HepG2 (cell line): ENCODE results near the gene CNNM2. TPM values are rescaled to one million over a fixed set of nuclear protein-coding genes. Genes with fewer than 3 reads are reported as not detected.
A peak's percentile ranks its signal among the peaks of the same experiment; 100 is the strongest.

Experiments
- ADNP ChIP-seq: sonication (generic); formaldehyde crosslinking; IDR thresholded peaks from 2 replicates; pipeline ENCODE4 v1.4.0; 2020; ENCODE audit warnings: missing genetic modification reagents
- BCL6 ChIP-seq: IDR thresholded peaks from 2 replicates; pipeline ENCODE4 v1.6.1; 2016; ENCODE audit warnings: missing genetic modification reagents, missing compliant biosample characterization
- HNF1A ChIP-seq, 2 experiments: sonication (generic) in 1 of 2; formaldehyde crosslinking in 1 of 2; IDR thresholded peaks; 2 replicates each; pipeline versions ENCODE4 v1.4.0 to v1.6.1; 2016 to 2020; ENCODE audit warnings: borderline replicate concordance in 1 of 2, low read depth in 1 of 2, mild to moderate bottlenecking in 1 of 2, missing genetic modification reagents in 1 of 2
- HNF4A ChIP-seq: sonication (generic); formaldehyde crosslinking; IDR thresholded peaks from 2 replicates; pipeline ENCODE4 v1.4.0; 2020; ENCODE audit warnings: missing genetic modification reagents
- KLF16 ChIP-seq, 2 experiments: sonication (generic) in 1 of 2; formaldehyde crosslinking in 1 of 2; IDR thresholded peaks; 2 replicates each; pipeline versions ENCODE4 v1.6.1 to v1.8.0; 2016 to 2023; ENCODE audit warnings: missing genetic modification reagents in 2 of 2, missing compliant biosample characterization in 1 of 2
- MLX ChIP-seq: IDR thresholded peaks from 2 replicates; pipeline ENCODE4 v1.6.1; 2016
- NCOA2 ChIP-seq: sonication (generic); formaldehyde crosslinking; IDR thresholded peaks from 2 replicates; pipeline ENCODE4 v1.8.0; 2022; ENCODE audit warnings: inconsistent platforms
- NR2F6 ChIP-seq, 2 experiments: IDR thresholded peaks; 2 replicates each; pipeline ENCODE4 v1.6.1; 2016; ENCODE audit warnings: antibody characterized with exemption in 1 of 2, mild to moderate bottlenecking in 1 of 2
- POLR2G ChIP-seq: fragments of 200-400 bp; formaldehyde crosslinking; IDR thresholded peaks from 2 replicates; pipeline ENCODE4 v1.6.1; 2018; ENCODE audit warnings: mild to moderate bottlenecking, low read depth, low read length, moderate library complexity
- RBM22 ChIP-seq: fragments of 200-400 bp; formaldehyde crosslinking; optimal IDR thresholded peaks from 2 replicates; pipeline ENCODE3; 2017; ENCODE audit warnings: mild to moderate bottlenecking, low read length, moderate library complexity
- RFX5 ChIP-seq: IDR thresholded peaks from 2 replicates; pipeline ENCODE4 v1.6.1; 2011; ENCODE audit warnings: low read depth, low read length, improper control_type of control experiment
- SIN3B ChIP-seq: fragments of 150-350 bp; IDR thresholded peaks from 2 replicates; pipeline ENCODE4 v1.6.1; 2014; ENCODE audit warnings: low read length
- SOX6 ChIP-seq, 2 experiments: fragments of 450-650 bp in 1 of 2; sonication (generic) in 1 of 2; formaldehyde crosslinking in 1 of 2; IDR thresholded peaks; 2 replicates each; pipeline versions ENCODE4 v1.4.0 to v1.6.1; 2017 to 2020; ENCODE audit warnings: antibody characterized with exemption in 1 of 2, mild to moderate bottlenecking in 1 of 2, missing genetic modification reagents in 1 of 2
- TCF7 ChIP-seq: sonication (generic); IDR thresholded peaks from 2 replicates; pipeline ENCODE4 v1.6.1; 2016; ENCODE audit warnings: antibody characterized with exemption, low read depth
- THAP8 ChIP-seq: sonication (generic); formaldehyde crosslinking; IDR thresholded peaks from 2 replicates; pipeline ENCODE4 v1.5.1; 2020; ENCODE audit warnings: missing genetic modification reagents, mild to moderate bottlenecking, borderline replicate concordance
- TP53 ChIP-seq: sonication (generic); formaldehyde crosslinking; conservative IDR thresholded peaks from 2 replicates; pipeline ENCODE4 v1.4.0; 2020; ENCODE audit warnings: missing genetic modification reagents
- ZBTB21 ChIP-seq: sonication (generic); formaldehyde crosslinking; IDR thresholded peaks from 2 replicates; pipeline ENCODE4 v1.4.0; 2020; ENCODE audit warnings: missing genetic modification reagents
- ZNF326 ChIP-seq: sonication (generic); formaldehyde crosslinking; IDR thresholded peaks from 2 replicates; pipeline ENCODE4 v1.4.0; 2020; ENCODE audit warnings: missing genetic modification reagents, borderline replicate concordance
- ZNF350 ChIP-seq: sonication (generic); formaldehyde crosslinking; IDR thresholded peaks from 2 replicates; pipeline ENCODE4 v1.4.0; 2020; ENCODE audit warnings: mild to moderate bottlenecking, low read depth, missing genetic modification reagents, borderline replicate concordance
- ZNF776 ChIP-seq: sonication (generic); formaldehyde crosslinking; IDR thresholded peaks from 2 replicates; pipeline ENCODE4 v1.4.0; 2020; ENCODE audit warnings: mild to moderate bottlenecking, missing genetic modification reagents
- ZSCAN25 ChIP-seq: sonication (generic); formaldehyde crosslinking; IDR thresholded peaks from 2 replicates; pipeline ENCODE4 v1.8.0; 2022; ENCODE audit warnings: mild to moderate bottlenecking, missing genetic modification reagents
- polyA plus RNA-seq, 8 experiments: library from polyadenylated mRNA; depleted of rRNA in 3 of 8; stranded (reverse) in 7 of 8; unstranded in 1 of 8; fragments of >200 nt; fragmentation: Illumina TruSeq in 4 of 8; extraction: Trizol in 4 of 8; gene quantifications; 2 replicates each; pipeline versions ENCODE4 v1.2.1 to v1.2.3, GENCODE V29; 2011 to 2016; ENCODE audit warnings: low read depth in 4 of 8, missing spikeins in 1 of 8, mixed read lengths in 1 of 8; ENCODE audit not compliant: insufficient read depth in 1 of 8
- total RNA-seq, 5 experiments: library from RNA; depleted of rRNA; stranded (reverse); fragments of >200 nt; fragmentation: Illumina TruSeq; extraction: Trizol; gene quantifications; 2 replicates each; pipeline ENCODE4 v1.2.3, GENCODE V29; 2016; ENCODE audit warnings: low read depth in 1 of 5
- TF ChIP-seq, protein P1 (sequence below): sonication (generic); formaldehyde crosslinking; IDR thresholded peaks from 2 replicates; pipeline ENCODE4 v1.4.0; 2020; ENCODE audit warnings: mild to moderate bottlenecking, missing genetic modification reagents
- TF ChIP-seq, protein P2 (sequence below): sonication (generic); formaldehyde crosslinking; IDR thresholded peaks from 2 replicates; pipeline ENCODE4 v1.8.0; 2022; ENCODE audit warnings: missing genetic modification reagents, mild to moderate bottlenecking, borderline replicate concordance

CNNM2 gene
- total and polyA plus RNA-seq, 2 of the 13 experiments (the other 11 are each of a cell fraction or from before 2014, with no cell fraction given), result 7.1 to 9.0 TPM

DNA sequence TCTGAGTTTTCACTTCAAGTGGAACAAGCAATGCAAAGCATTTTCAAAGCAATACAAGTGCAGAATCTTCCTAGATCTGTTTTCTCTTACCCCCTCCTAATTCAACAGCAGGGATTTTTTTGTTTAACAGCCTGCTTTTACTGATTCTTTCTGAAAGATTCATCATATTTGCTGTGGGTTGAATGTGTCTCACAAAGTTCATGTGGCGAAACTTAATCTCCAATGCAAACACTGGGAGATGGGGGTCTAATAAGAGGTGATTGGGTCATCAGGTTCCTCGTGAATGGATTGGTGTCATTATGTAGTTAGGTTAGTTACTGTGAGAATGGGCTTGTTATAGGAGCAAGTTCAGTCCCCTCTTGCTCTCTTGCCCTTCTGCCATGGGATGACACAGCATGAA, 107.6 kb downstream of the CNNM2 start (continued):
- TF ChIP-seq, protein P1, sequence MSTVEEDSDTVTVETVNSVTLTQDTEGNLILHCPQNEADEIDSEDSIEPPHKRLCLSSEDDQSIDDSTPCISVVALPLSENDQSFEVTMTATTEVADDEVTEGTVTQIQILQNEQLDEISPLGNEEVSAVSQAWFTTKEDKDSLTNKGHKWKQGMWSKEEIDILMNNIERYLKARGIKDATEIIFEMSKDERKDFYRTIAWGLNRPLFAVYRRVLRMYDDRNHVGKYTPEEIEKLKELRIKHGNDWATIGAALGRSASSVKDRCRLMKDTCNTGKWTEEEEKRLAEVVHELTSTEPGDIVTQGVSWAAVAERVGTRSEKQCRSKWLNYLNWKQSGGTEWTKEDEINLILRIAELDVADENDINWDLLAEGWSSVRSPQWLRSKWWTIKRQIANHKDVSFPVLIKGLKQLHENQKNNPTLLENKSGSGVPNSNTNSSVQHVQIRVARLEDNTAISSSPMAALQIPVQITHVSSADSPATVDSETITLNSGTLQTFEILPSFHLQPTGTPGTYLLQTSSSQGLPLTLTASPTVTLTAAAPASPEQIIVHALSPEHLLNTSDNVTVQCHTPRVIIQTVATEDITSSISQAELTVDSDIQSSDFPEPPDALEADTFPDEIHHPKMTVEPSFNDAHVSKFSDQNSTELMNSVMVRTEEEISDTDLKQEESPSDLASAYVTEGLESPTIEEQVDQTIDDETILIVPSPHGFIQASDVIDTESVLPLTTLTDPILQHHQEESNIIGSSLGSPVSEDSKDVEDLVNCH (CRISPR knock-in tag), result no peak
- no peak for TF ChIP-seq TP53 (CRISPR knock-in tag)
- no peak for TF ChIP-seq RFX5
- TF ChIP-seq ZSCAN25 (CRISPR knock-in tag), result no peak
- TF ChIP-seq ZNF350, result no peak
- TF ChIP-seq NR2F6 (IDR thresholded peaks at IDR 0.05), result peak; percentile 80
- TF ChIP-seq NR2F6 (CRISPR knock-in tag; IDR thresholded peaks at IDR 0.05), result peak; percentile 61; the same call in 1 of the 2 replicates
- peak; percentile 39; the same call in 1 of the 2 replicates for TF ChIP-seq HNF1A (IDR thresholded peaks at IDR 0.05; ENCODE audit: low read depth)
- TF ChIP-seq HNF1A (CRISPR knock-in tag; IDR thresholded peaks at IDR 0.05; ENCODE audit: borderline replicate concordance), result no peak; the same call in 1 of the 2 replicates
- TF ChIP-seq HNF4A (CRISPR knock-in tag), result peak; percentile 91
- no peak for TF ChIP-seq KLF16 (CRISPR knock-in tag; IDR thresholded peaks at IDR 0.05)
- no peak for TF ChIP-seq MLX
- no peak for TF ChIP-seq THAP8
- no peak for TF ChIP-seq ZNF776 (CRISPR knock-in tag)
- TF ChIP-seq SIN3B, result no peak
- TF ChIP-seq POLR2G, result no peak
- no peak for TF ChIP-seq ZNF326 (CRISPR knock-in tag)
- TF ChIP-seq NCOA2, result peak; percentile 77
- TF ChIP-seq TCF7, result peak; percentile 31; the same call in 1 of the 2 replicates
- TF ChIP-seq BCL6 (CRISPR knock-in tag), result peak; percentile 77
- TF ChIP-seq, protein P2, sequence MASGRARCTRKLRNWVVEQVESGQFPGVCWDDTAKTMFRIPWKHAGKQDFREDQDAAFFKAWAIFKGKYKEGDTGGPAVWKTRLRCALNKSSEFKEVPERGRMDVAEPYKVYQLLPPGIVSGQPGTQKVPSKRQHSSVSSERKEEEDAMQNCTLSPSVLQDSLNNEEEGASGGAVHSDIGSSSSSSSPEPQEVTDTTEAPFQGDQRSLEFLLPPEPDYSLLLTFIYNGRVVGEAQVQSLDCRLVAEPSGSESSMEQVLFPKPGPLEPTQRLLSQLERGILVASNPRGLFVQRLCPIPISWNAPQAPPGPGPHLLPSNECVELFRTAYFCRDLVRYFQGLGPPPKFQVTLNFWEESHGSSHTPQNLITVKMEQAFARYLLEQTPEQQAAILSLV (CRISPR knock-in tag), result no peak
- TF ChIP-seq RBM22, result no peak
- TF ChIP-seq SOX6 (IDR thresholded peaks at IDR 0.05), result no peak
- peak; percentile 75 for TF ChIP-seq SOX6 (CRISPR knock-in tag; IDR thresholded peaks at IDR 0.05)
- no peak for TF ChIP-seq ZBTB21 (CRISPR knock-in tag)
- TF ChIP-seq ADNP (CRISPR knock-in tag), result no peak
